ENCODE results near the gene SLC27A2. TPM values are rescaled to one million over a fixed set of nuclear protein-coding genes. Genes with fewer than 3 reads are reported as not detected.

Gene SLC27A2
- total RNA-seq, 1 experiment from 2014 or later, result not detected

DNA sequence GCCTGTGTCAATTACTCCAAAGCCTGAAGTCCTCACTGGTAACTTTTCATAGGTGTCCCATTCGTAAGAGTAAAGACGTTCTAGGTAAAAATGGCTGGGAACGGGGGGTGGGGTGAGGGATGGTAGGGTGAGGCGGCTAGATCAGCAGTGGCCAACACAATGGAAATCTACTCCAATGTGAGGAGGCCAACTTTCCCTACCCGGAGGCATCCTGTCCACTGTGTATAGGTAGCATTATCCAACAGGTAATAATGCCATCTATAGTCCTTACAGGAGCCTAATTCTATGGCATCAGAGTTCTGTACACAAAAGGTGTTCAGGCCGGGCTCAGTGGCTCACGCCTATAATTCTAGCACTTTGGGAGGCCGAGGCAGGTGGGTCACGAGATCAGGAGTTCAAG lies 54.4 kb downstream of the SLC27A2 start:
- H3K27me3 ChIP-seq (ENCODE audit: low read length), result no peaks in the 10 kb centered on the region
- H3K9me2 ChIP-seq (replicated peaks; ENCODE audit: insufficient read depth, low read length), result no peaks in the 10 kb centered on the region
- DNase-seq, result no peak
- no peaks in the 10 kb centered on the region for H3K9me3 ChIP-seq (ENCODE audit: low read length)
- peaks cover 3% of the 10 kb centered on the region; the same call in 1 of the 2 replicates for H3K4me1 ChIP-seq (ENCODE audit: low read length)
- H3K4me2 ChIP-seq (ENCODE audit: low read depth, low read length, poor library complexity, severe bottlenecking), result no peak overlapping the region
- H3K27ac ChIP-seq (ENCODE audit: low read length), result no peak overlapping the region
- H3K4me3 ChIP-seq (ENCODE audit: low read length), result no peak overlapping the region
- H4K20me1 ChIP-seq (ENCODE audit: insufficient read depth, low read depth, low read length), result no peaks in the 10 kb centered on the region
- no peak overlapping the region for H2AFZ ChIP-seq (ENCODE audit: low read length)
- H3K9ac ChIP-seq (ENCODE audit: low read length), result no peak overlapping the region
- H3K36me3 ChIP-seq (ENCODE audit: insufficient read depth, low read length), result no peaks in the 10 kb centered on the region
- H3K79me2 ChIP-seq (ENCODE audit: low read length), result no peaks in the 10 kb centered on the region

GRCh38 chr15:50238255-50238654 lies 56.3 kb downstream of the SLC27A2 start:
- Histone ChIP-seq H3K9ac (ENCODE audit: low read length) (no peak overlapping the region), H3K9me2 (replicated peaks; ENCODE audit: insufficient read depth, low read length) (no peaks in the 10 kb centered on the region), H3K27me3 (ENCODE audit: low read length) (no peaks in the 10 kb centered on the region), H3K4me1 (ENCODE audit: low read length) (peaks cover 3% of the 10 kb centered on the region; the same call in 1 of the 2 replicates), H3K9me3 (ENCODE audit: low read length) (no peaks in the 10 kb centered on the region), H3K27ac (ENCODE audit: low read length) (no peak overlapping the region), H3K79me2 (ENCODE audit: low read length) (no peaks in the 10 kb centered on the region), H3K4me3 (ENCODE audit: low read length) (no peak overlapping the region), H2AFZ (ENCODE audit: low read length) (no peak overlapping the region), H3K36me3 (ENCODE audit: insufficient read depth, low read length) (no peaks in the 10 kb centered on the region), H4K20me1 (ENCODE audit: insufficient read depth, low read depth, low read length) (no peaks in the 10 kb centered on the region), H3K4me2 (ENCODE audit: low read depth, low read length, poor library complexity, severe bottlenecking) (no peak overlapping the region)
- no peak for DNase-seq

DNA sequence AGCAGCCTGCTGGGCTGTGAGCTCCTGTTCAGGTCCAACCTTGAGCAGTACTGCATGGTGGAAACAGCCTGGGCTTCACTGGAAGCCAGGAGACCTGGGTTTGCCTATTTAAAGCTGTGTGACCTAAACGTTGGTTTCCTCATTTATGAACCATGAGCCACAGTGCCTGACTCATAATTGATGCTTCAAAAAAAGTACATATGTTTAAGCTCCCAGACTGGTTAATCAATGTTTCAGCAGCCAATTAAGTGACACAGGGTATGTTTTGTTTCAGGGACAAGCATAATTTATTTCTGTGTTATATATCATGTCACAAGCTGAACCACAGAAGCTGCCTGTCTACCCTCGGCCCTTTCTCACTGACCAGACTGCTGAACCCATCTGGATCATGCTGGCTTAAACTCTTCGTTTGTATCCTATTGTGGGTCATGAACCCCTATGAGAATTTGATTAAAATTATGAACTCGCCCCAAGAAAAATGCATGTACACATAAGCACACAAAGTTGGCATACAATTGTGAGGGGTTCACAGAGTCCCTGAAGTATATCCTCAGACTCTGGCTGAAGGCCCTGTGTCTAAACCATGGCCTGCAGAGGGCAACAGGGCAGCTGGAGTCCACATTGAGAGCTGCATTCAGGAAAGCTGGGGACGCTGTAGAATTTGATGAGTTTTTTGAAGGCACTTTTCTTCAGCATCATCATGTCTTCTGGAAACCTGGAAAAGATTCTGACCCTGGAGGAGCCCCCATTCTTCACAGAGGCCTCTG lies 59.9 kb downstream of the SLC27A2 start:
- Histone ChIP-seq H3K27ac (ENCODE audit: low read length) (no peak overlapping the region), H3K27me3 (ENCODE audit: low read length) (no peaks in the 10 kb centered on the region), H3K4me3 (ENCODE audit: low read length) (no peak overlapping the region), H4K20me1 (ENCODE audit: insufficient read depth, low read depth, low read length) (no peaks in the 10 kb centered on the region), H3K9me2 (replicated peaks; ENCODE audit: insufficient read depth, low read length) (no peaks in the 10 kb centered on the region), H3K4me1 (ENCODE audit: low read length) (no peaks in the 10 kb centered on the region), H3K36me3 (ENCODE audit: insufficient read depth, low read length) (no peaks in the 10 kb centered on the region), H3K79me2 (ENCODE audit: low read length) (no peaks in the 10 kb centered on the region), H3K9me3 (ENCODE audit: low read length) (no peaks in the 10 kb centered on the region), H3K4me2 (ENCODE audit: low read depth, low read length, poor library complexity, severe bottlenecking) (no peak overlapping the region), H2AFZ (ENCODE audit: low read length) (no peak overlapping the region), H3K9ac (ENCODE audit: low read length) (no peak overlapping the region)
- DNase-seq, result no peak

DNA sequence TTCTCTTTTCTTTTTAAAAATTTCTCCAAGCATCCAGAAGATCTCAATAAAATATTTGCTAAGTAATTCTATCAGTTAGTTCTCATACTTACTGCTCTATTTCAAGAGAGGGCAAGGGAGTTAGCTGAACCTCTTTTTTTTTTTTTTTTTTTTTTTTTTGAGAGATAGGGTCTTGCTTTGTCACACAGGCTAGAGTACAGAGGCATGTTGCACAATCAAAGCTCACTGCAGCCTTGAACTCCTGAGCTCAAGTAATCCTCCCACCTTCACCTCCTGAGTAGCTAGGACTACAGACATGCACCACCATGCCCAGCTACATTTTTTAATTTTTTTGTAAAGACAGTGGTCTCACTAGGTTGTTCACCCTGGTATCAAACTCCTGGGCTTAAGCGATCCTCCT lies 62.2 kb downstream of the SLC27A2 start:
- Histone ChIP-seq H3K36me3 (ENCODE audit: insufficient read depth, low read length) (no peaks in the 10 kb centered on the region), H3K4me1 (ENCODE audit: low read length) (no peaks in the 10 kb centered on the region), H3K9ac (ENCODE audit: low read length) (no peak overlapping the region), H3K4me2 (ENCODE audit: low read depth, low read length, poor library complexity, severe bottlenecking) (no peak overlapping the region), H3K4me3 (ENCODE audit: low read length) (no peak overlapping the region), H3K79me2 (ENCODE audit: low read length) (no peaks in the 10 kb centered on the region), H3K27ac (ENCODE audit: low read length) (no peak overlapping the region), H2AFZ (ENCODE audit: low read length) (no peak overlapping the region), H3K9me3 (ENCODE audit: low read length) (no peaks in the 10 kb centered on the region), H4K20me1 (ENCODE audit: insufficient read depth, low read depth, low read length) (no peaks in the 10 kb centered on the region), H3K27me3 (ENCODE audit: low read length) (no peaks in the 10 kb centered on the region), H3K9me2 (replicated peaks; ENCODE audit: insufficient read depth, low read length) (no peaks in the 10 kb centered on the region)
- DNase-seq, result no peak

- H3K9me3 ChIP-seq (ENCODE audit: low read length), result no peaks in the 10 kb centered on the region
- H3K9ac ChIP-seq (ENCODE audit: low read length), result no peak overlapping the region
- no peaks in the 10 kb centered on the region for H3K27me3 ChIP-seq (ENCODE audit: low read length)
- no peak overlapping the region for H3K4me3 ChIP-seq (ENCODE audit: low read length)
- DNase-seq, result no peak
- H3K9me2 ChIP-seq (replicated peaks; ENCODE audit: insufficient read depth, low read length), result no peaks in the 10 kb centered on the region
- H3K36me3 ChIP-seq (ENCODE audit: insufficient read depth, low read length), result no peaks in the 10 kb centered on the region
- no peak overlapping the region for H3K27ac ChIP-seq (ENCODE audit: low read length)
- H4K20me1 ChIP-seq (ENCODE audit: insufficient read depth, low read depth, low read length), result no peaks in the 10 kb centered on the region
- no peak overlapping the region for H3K4me2 ChIP-seq (ENCODE audit: low read depth, low read length, poor library complexity, severe bottlenecking)
- H3K79me2 ChIP-seq (ENCODE audit: low read length), result no peaks in the 10 kb centered on the region
- no peak overlapping the region for H2AFZ ChIP-seq (ENCODE audit: low read length)
- H3K4me1 ChIP-seq (ENCODE audit: low read length), result no peaks in the 10 kb centered on the region
Observed at GRCh38 chr15:50244959-50245624, 63.1 kb downstream of the SLC27A2 start.

GRCh38 chr15:50246631-50247030 lies 64.6 kb downstream of the SLC27A2 start:
- no peak for DNase-seq
- no peaks in the 10 kb centered on the region for H3K9me2 ChIP-seq (replicated peaks; ENCODE audit: insufficient read depth, low read length)
- no peaks in the 10 kb centered on the region for H3K27me3 ChIP-seq (ENCODE audit: low read length)
- H3K36me3 ChIP-seq (ENCODE audit: insufficient read depth, low read length), result no peaks in the 10 kb centered on the region
- no peaks in the 10 kb centered on the region for H4K20me1 ChIP-seq (ENCODE audit: insufficient read depth, low read depth, low read length)
- H3K9me3 ChIP-seq (ENCODE audit: low read length), result no peaks in the 10 kb centered on the region
- no peak overlapping the region for H3K4me2 ChIP-seq (ENCODE audit: low read depth, low read length, poor library complexity, severe bottlenecking)
- no peak overlapping the region for H3K27ac ChIP-seq (ENCODE audit: low read length)
- no peaks in the 10 kb centered on the region for H3K79me2 ChIP-seq (ENCODE audit: low read length)
- H3K4me3 ChIP-seq (ENCODE audit: low read length), result no peak overlapping the region
- H3K9ac ChIP-seq (ENCODE audit: low read length), result no peak overlapping the region
- no peak overlapping the region for H2AFZ ChIP-seq (ENCODE audit: low read length)
- H3K4me1 ChIP-seq (ENCODE audit: low read length), result no peaks in the 10 kb centered on the region

DNA sequence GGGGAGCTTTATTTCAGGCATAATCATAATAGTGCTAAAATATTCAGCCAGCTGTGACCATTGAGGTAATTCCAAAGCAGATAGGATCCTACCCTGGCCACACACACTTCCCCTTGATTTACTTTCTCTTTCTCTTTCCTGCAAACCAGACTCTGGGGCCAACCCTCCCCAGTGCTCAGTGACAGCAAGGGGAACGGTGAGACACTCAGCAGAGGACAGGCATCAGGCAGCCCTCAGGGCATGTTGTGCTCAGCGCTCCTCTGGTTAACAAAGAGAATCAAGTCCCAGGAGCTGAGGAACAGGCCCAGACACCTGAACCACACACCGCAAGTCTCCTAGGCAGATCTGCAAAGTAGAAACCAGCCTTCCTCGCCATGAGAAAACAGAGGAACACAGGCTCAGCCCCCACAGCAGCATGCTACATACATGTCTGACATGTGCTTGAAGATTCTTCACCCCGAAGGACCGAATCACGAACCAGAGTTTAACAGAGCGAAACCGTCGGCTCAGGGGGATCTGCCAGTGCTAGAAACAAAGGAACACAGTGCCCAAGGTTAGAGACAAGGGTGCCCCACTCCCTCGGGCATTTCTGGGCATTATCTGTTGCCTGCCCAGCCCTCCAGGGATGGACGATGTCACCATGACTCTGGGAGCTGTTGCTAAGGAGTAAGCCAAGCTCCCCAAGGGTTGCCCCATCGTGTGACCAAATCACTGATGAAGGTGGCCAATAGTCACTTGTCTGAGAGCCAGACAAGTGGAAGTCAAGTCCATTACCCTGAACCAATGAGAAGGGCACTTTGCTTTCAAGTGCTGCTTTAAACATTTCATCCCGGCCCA lies 66.0 kb downstream of the SLC27A2 start:
- Histone ChIP-seq H4K20me1 (ENCODE audit: insufficient read depth, low read depth, low read length) (no peaks in the 10 kb centered on the region), H3K4me2 (ENCODE audit: low read depth, low read length, poor library complexity, severe bottlenecking) (no peak overlapping the region), H3K79me2 (ENCODE audit: low read length) (no peaks in the 10 kb centered on the region), H2AFZ (ENCODE audit: low read length) (no peak overlapping the region; the same call in 1 of the 2 replicates), H3K36me3 (ENCODE audit: insufficient read depth, low read length) (no peaks in the 10 kb centered on the region), H3K27me3 (ENCODE audit: low read length) (no peaks in the 10 kb centered on the region), H3K9me3 (ENCODE audit: low read length) (no peaks in the 10 kb centered on the region), H3K9me2 (replicated peaks; ENCODE audit: insufficient read depth, low read length) (no peaks in the 10 kb centered on the region), H3K9ac (ENCODE audit: low read length) (no peak overlapping the region), H3K4me3 (ENCODE audit: low read length) (no peak overlapping the region), H3K27ac (ENCODE audit: low read length) (no peak overlapping the region), H3K4me1 (ENCODE audit: low read length) (no peaks in the 10 kb centered on the region)
- no peak for DNase-seq

DNA sequence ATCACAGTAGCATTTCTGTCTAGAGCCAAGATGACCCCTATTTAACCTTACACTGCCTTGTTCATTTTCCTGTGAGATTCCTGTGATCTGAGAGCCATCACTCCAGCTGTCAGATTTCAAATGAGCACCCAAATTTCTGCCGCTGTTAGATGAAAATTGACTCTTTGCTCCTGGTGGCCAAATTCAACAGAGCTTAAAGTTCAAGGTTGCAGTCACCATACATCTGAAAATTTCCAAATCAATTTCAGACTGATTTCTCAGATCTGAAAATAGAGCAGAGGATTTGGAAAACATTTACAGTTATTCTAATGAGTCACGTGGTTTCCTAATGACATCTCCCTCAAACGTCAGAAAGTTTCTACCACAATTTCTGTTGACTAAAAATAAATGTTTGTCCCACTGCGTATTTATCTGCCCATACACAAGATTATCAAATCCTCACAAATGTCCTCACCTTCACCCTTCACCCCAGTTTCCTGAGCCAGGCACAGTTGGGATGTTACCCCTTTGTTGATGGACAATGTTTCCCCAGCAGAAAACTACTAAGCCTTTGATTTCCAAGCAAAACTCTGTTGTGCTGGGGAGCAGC lies 67.1 kb downstream of the SLC27A2 start:
- Histone ChIP-seq H2AFZ (ENCODE audit: low read length) (no peak overlapping the region), H3K79me2 (ENCODE audit: low read length) (no peaks in the 10 kb centered on the region), H3K9me3 (ENCODE audit: low read length) (no peaks in the 10 kb centered on the region), H3K36me3 (ENCODE audit: insufficient read depth, low read length) (no peaks in the 10 kb centered on the region), H3K9me2 (replicated peaks; ENCODE audit: insufficient read depth, low read length) (no peaks in the 10 kb centered on the region), H3K4me2 (ENCODE audit: low read depth, low read length, poor library complexity, severe bottlenecking) (no peak overlapping the region), H3K27me3 (ENCODE audit: low read length) (no peaks in the 10 kb centered on the region), H3K4me1 (ENCODE audit: low read length) (no peaks in the 10 kb centered on the region), H3K9ac (ENCODE audit: low read length) (no peak overlapping the region), H3K27ac (ENCODE audit: low read length) (no peak overlapping the region), H4K20me1 (ENCODE audit: insufficient read depth, low read depth, low read length) (no peaks in the 10 kb centered on the region), H3K4me3 (ENCODE audit: low read length) (no peak overlapping the region)
- no peak for DNase-seq

Data from Karpas-422 (cell line).